NOMO-1 treated with dmso at 0.1 percent for 144 hours (cell line): Measurements from ENCODE around the gene CD276.
"Not testable (repeated sequence)": the region's sequence is repeated elsewhere in the genome, so short reads cannot be mapped to it uniquely, and the experiment has no call there.

Experiments used
- DNase-seq: peaks from one replicate; lab custom pipeline; 2025; ENCODE audit not compliant: unreplicated experiment; lab: John Stamatoyannopoulos, UW

The CD276 gene

GRCh38 chr15:73683777-73684580 lies at the start of gene CD276:
CD276 (plus strand) TSS chr15:73684383; CDS start chr15:73699640, 15,257 bp downstream.
- peak; percentile 73 for DNase-seq

- DNase-seq, result no peak
Observed at GRCh38 chr15:73637527-73637926, 46.7 kb upstream of the CD276 start.

GRCh38 chr15:73639464-73639863 lies 44.7 kb upstream of the CD276 start:
- not testable (repeated sequence) for DNase-seq

- DNase-seq, result no peak
Observed at GRCh38 chr15:73647259-73648013, 36.7 kb upstream of the CD276 start.

GRCh38 chr15:73648014-73648295 lies 36.2 kb upstream of the CD276 start:
- DNase-seq, result no peak

GRCh38 chr15:73650416-73651126 lies 33.6 kb upstream of the CD276 start:
- DNase-seq, result peak; percentile 34

- DNase-seq, result no peak
Observed at GRCh38 chr15:73654659-73655058, 29.5 kb upstream of the CD276 start.

- no peak for DNase-seq
Observed at GRCh38 chr15:73655724-73656123, 28.5 kb upstream of the CD276 start.

GRCh38 chr15:73658645-73659044 lies 25.5 kb upstream of the CD276 start:
- no peak for DNase-seq

GRCh38 chr15:73660455-73660854 lies 23.7 kb upstream of the CD276 start:
- no peak for DNase-seq

GRCh38 chr15:73674587-73674986 lies 9.6 kb upstream of the CD276 start:
- DNase-seq, result no peak

- no peak for DNase-seq
Observed at GRCh38 chr15:73677146-73677607, 7.0 kb upstream of the CD276 start.

- no peak for DNase-seq
Observed at GRCh38 chr15:73677733-73678132, 6.5 kb upstream of the CD276 start.

- no peak for DNase-seq
Observed at GRCh38 chr15:73678498-73678897, 5.7 kb upstream of the CD276 start.

GRCh38 chr15:73679180-73679579 lies 5.0 kb upstream of the CD276 start:
- DNase-seq, result no peak

- DNase-seq, result no peak
Observed at GRCh38 chr15:73679964-73680363, 4.2 kb upstream of the CD276 start.

GRCh38 chr15:73680549-73680948 lies 3.6 kb upstream of the CD276 start:
- DNase-seq, result no peak

GRCh38 chr15:73681063-73681462 lies 3.1 kb upstream of the CD276 start:
- peak; percentile 21 for DNase-seq

- no peak for DNase-seq
Observed at GRCh38 chr15:73681856-73682599, 2.2 kb upstream of the CD276 start.

- no peak for DNase-seq
Observed at GRCh38 chr15:73682600-73683090, 1.5 kb upstream of the CD276 start.

- no peak for DNase-seq
Observed at GRCh38 chr15:73683257-73683776, 866 bp upstream of the CD276 start.
